ENCODE data around the gene PNO1.

The PNO1 gene

GRCh38 chr2:68196120-68196716, 38.5 kb downstream of the PNO1 start:
- peak; percentile 54 for DNase-seq

- no peak for DNase-seq
These were observed 42.6 kb downstream of the PNO1 start for GRCh38 chr2:68200157-68200787.

- DNase-seq: no peak
These were observed 45.9 kb downstream of the PNO1 start for GRCh38 chr2:68203587-68203986.

DNA sequence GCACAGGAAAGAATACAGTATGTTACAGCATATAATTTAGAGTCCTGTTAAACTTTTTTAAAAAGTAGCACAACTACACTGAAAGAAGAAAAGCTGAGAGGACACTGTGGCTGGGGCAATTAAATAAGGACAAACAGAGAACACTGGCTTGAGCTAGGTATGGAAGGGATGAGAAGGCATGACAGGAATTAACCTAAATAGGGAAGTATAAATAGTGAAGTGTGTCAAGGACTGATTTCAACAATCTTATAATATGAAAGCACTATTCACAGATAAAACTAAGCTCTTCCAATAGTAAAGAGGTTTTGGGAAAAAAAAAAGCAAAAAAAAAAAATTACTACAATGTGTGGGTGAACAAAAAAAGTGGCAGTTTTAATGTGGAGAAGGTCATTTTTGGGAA, 49.1 kb downstream of the PNO1 start:
- DNase-seq: no peak

GRCh38 chr2:68214381-68214780, 56.7 kb downstream of the PNO1 start:
- DNase-seq: no peak

GRCh38 chr2:68216454-68217310, 59.0 kb downstream of the PNO1 start:
- no peak for DNase-seq

- no peak for DNase-seq
These were observed 60.0 kb downstream of the PNO1 start for GRCh38 chr2:68217729-68218128.

DNA sequence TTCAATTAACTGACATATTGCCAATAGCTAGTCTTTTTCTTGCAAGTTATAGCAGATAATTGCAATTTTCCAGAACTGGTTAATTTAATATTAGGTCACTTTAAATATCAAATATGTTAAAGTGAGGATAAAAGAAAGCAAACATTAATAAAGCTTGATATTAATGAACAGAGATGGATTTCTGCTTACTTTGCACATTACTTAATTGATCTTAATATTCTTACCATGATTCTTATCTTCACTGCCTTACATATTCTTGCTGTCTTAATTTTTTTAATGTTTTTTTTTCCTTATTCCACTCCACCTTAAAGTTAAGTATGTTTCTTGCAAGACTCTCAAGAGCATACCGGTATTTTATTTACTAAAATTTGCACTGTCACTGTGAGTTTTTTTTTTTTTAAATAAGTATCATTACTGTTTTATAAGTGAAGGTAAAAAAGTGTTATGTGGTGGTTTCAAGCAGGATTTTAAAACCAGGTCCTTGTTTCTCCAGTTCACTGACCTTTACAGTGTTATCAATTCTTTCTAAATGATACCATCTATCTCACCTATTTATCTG, 60.7 kb downstream of the PNO1 start:
- no peak for DNase-seq

DNA sequence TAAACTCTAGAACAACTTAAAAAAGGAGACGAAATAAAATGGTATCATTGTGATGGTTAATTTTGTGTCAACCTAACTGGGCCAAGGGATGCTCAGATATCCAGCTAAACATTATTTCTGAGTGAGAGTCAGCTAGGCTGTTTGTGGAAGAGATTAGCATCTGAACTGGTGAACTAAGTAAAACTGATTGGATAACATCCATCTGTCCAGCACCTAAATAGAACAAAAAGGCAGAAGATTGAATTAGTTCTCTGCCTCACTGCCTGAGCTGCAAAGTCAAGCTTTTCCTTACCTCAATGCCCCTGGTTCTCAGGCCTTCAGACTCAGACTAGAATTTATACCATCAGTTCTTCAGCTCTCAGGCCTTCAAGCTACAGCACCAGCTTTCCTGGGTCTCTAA, 64.6 kb downstream of the PNO1 start:
- peak; percentile 96 for DNase-seq

DNA sequence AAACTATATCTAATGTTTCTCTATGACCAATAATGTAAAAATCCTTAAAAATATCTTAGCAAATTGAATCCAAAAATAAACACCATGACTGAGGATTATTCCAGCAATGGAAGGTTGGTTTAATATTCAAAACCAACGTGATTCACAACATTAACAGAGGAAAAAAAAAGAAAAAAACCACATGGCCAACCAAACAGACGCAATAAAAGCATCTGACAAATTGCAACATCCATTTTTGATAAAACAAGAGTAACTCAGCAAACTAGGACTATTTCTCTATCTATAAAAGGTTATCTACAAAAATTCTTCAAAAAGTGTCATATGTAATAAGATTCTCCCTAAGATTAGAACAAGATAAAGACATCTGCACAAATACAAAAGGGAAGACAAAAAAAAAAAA, 65.7 kb downstream of the PNO1 start:
- DNase-seq: no peak

DNA sequence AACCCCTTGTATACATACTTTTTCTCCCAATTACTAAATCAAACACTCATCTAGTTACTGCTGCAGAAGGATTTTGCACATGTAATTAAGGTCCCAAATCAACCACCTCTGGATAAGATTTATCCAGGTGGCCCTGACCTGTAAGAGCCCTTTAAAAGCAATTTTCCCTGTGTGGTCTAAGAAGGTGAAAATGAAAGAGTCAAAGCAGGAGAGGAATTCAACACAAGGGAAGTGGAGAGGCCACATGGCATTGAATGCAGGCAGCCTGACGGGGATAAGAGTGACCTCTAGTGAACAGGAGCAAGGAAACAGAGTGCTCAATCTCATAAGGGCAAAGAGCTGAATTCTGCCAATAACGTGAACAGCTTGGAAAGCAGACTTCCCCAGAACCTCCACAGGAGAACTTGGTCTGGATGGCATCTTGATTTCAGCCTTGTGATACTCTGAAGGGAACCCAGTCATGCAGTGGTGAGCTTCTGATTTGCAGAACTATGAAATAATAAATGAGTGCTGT, 67.5 kb downstream of the PNO1 start:
- peak; percentile 91 for DNase-seq

Measured in NCI-H82 (cell line).